ENCODE results near the gene BEND6. TPM values are rescaled to one million over a fixed set of nuclear protein-coding genes. Genes with fewer than 3 reads are reported as not detected.

Gene BEND6
- total and polyA plus RNA-seq, 10 of the 15 experiments (the other 5 are each of a cell fraction or from before 2014, with no cell fraction given) = 0.79 to 2.8 (median 1.6) TPM

- H3K27ac ChIP-seq (ENCODE audit: control insufficient read depth, insufficient read depth) = no peak overlapping the region
- POLR2A ChIA-PET = no interaction called here
- ATAC-seq (no peak), DNase-seq (ENCODE audit: low read depth, low spot score) (no peak), FAIRE-seq (no peak)
- H3K36me3 ChIP-seq (ENCODE audit: control insufficient read depth in 2 of 2, insufficient read depth in 2 of 2, low read length in 1 of 2) = 0 out of 4 replicates have a peak, but pooled peaks cover 0 to 6% of the 10 kb centered on the region in 2 experiments
- WGBS (ENCODE audit: insufficient coverage, insufficient replicate concordance, low lambda C conversion rate, missing lambda C conversion rate) = 99% methylated on average over 3 of the region's 3 CpGs
- RAD21 ChIA-PET (ENCODE audit: unreplicated experiment) = no interaction called here
- in situ Hi-C loops (cut with MboI) = no loop called here
- SMC1A ChIA-PET (ENCODE audit: uncharacterized antibody, unreplicated experiment) = interaction anchor here (0.6 to 1.5 kb wide), 5 partner anchors 10 to 53 kb away, joined by 3 read pairs; no protein-coding TSS in a partner anchor
- no peaks in the 10 kb centered on the region for H3K4me1 ChIP-seq (ENCODE audit: control insufficient read depth, insufficient read depth, low read length)
- intact Hi-C loops (cut with micrococcal nuclease; ENCODE audit: unreplicated experiment) = no loop called here
- H3K79me2 ChIP-seq (ENCODE audit: control insufficient read depth, insufficient read depth, low read length) = no peaks in the 10 kb centered on the region
- H3K9ac ChIP-seq (ENCODE audit: control insufficient read depth, insufficient read depth, low read length) = no peak overlapping the region
- H4K20me1 ChIP-seq (ENCODE audit: control insufficient read depth, insufficient read depth) = no peaks in the 10 kb centered on the region
- TF ChIP-seq CHD4 (IDR thresholded peaks at IDR 0.05) = no peak
- TF ChIP-seq SUZ12 (IDR thresholded peaks at IDR 0.05; ENCODE audit: unreplicated experiment) = no peak
- no peak for TF ChIP-seq SRF (IDR thresholded peaks at IDR 0.05; ENCODE audit: low read depth in 2 of 2, low read length in 2 of 2)
- no peak for TF ChIP-seq RFX5 (IDR thresholded peaks at IDR 0.05; ENCODE audit: low read depth, low read length)
- no peak for TF ChIP-seq EED (IDR thresholded peaks at IDR 0.05; ENCODE audit: low read depth)
- no peak for TF ChIP-seq BCL3 (IDR thresholded peaks at IDR 0.05; ENCODE audit: borderline replicate concordance, insufficient read depth, low read depth, low read length, poor library complexity, severe bottlenecking)
- TF ChIP-seq CBX5 (IDR thresholded peaks at IDR 0.05; ENCODE audit: low read depth) = no peak
- no peak for TF ChIP-seq CHD1 (IDR thresholded peaks at IDR 0.05; ENCODE audit: low read depth, low read length)
- no peak for TF ChIP-seq SUPT20H (IDR thresholded peaks at IDR 0.05; ENCODE audit: borderline replicate concordance, control insufficient read depth, low read depth, low read length)
- TF ChIP-seq KDM1A (IDR thresholded peaks at IDR 0.05; ENCODE audit: borderline replicate concordance) = no peak
- TF ChIP-seq HSF1 (IDR thresholded peaks at IDR 0.05; ENCODE audit: low read depth, low read length) = no peak
- no peaks in the 10 kb centered on the region for H3K27me3 ChIP-seq (replicated peaks in 1 of 2; ENCODE audit: control insufficient read depth in 2 of 2, insufficient read depth in 2 of 2, low read length in 1 of 2)
- no peak overlapping the region for H2AFZ ChIP-seq (ENCODE audit: control insufficient read depth, low read depth, low read length)
- no peak overlapping the region for H3K4me3 ChIP-seq
- BruUV-seq (replicated peaks) = no TSS peak
- H3K4me2 ChIP-seq (ENCODE audit: control insufficient read depth, insufficient read depth) = no peak overlapping the region
- H3K9me3 ChIP-seq (replicated peaks; ENCODE audit: control insufficient read depth, insufficient read depth, low read length) = no peaks in the 10 kb centered on the region
- CTCF ChIA-PET = no interaction called here
Observed at GRCh38 chr6:57072108-57072507, 117.2 kb downstream of the BEND6 start.
